HG03457 (cell line): ENCODE measurements around the gene SMIM44.

Experiments
- ATAC-seq: cut with Tn5 transposase; IDR thresholded peaks from one replicate; pipeline ENCODE4 v1.9.1; 2021; ENCODE audit warnings: moderate number of reproducible peaks; ENCODE audit not compliant: unreplicated experiment

The SMIM44 gene

GRCh38 chr19:3478409-3479176, 4.6 kb downstream of the SMIM44 start:
- no peak for ATAC-seq

GRCh38 chr19:3477951-3478350, 5.3 kb downstream of the SMIM44 start:
- ATAC-seq, result no peak

- no peak for ATAC-seq
These were observed 5.7 kb downstream of the SMIM44 start for GRCh38 chr19:3477506-3477905.

GRCh38 chr19:3476830-3477229, 6.4 kb downstream of the SMIM44 start:
- no peak for ATAC-seq

GRCh38 chr19:3475449-3475848, 7.8 kb downstream of the SMIM44 start:
- no peak for ATAC-seq

GRCh38 chr19:3474614-3475013, 8.6 kb downstream of the SMIM44 start:
- no peak for ATAC-seq

GRCh38 chr19:3474010-3474409, 9.2 kb downstream of the SMIM44 start:
- ATAC-seq, result no peak

- ATAC-seq, result no peak
These were observed 11.1 kb downstream of the SMIM44 start for GRCh38 chr19:3471954-3472655.

- ATAC-seq, result no peak
These were observed 12.6 kb downstream of the SMIM44 start for GRCh38 chr19:3470500-3471128.

GRCh38 chr19:3469638-3470499, 13.4 kb downstream of the SMIM44 start:
- no peak for ATAC-seq

- no peak for ATAC-seq
These were observed 15.0 kb downstream of the SMIM44 start for GRCh38 chr19:3468211-3468610.

GRCh38 chr19:3467437-3468198, 15.6 kb downstream of the SMIM44 start:
- ATAC-seq, result no peak

GRCh38 chr19:3466635-3467034, 16.6 kb downstream of the SMIM44 start:
- no peak for ATAC-seq

- no peak for ATAC-seq
These were observed 17.7 kb downstream of the SMIM44 start for GRCh38 chr19:3465552-3465951.

- no peak for ATAC-seq
These were observed 18.5 kb downstream of the SMIM44 start for GRCh38 chr19:3464587-3465235.

GRCh38 chr19:3463714-3464586, 19.3 kb downstream of the SMIM44 start:
- no peak for ATAC-seq

GRCh38 chr19:3462991-3463713, 20.1 kb downstream of the SMIM44 start:
- ATAC-seq, result no peak

GRCh38 chr19:3459965-3460582, 23.2 kb downstream of the SMIM44 start:
- ATAC-seq, result no peak
